GM18870 (cell line): Measurements from ENCODE around the gene TIGD6.

Experiments
- ATAC-seq: cut with Tn5 transposase; IDR thresholded peaks from one replicate; pipeline ENCODE4 v1.9.1; 2021; ENCODE audit warnings: moderate library complexity; ENCODE audit not compliant: unreplicated experiment

The TIGD6 gene

DNA sequence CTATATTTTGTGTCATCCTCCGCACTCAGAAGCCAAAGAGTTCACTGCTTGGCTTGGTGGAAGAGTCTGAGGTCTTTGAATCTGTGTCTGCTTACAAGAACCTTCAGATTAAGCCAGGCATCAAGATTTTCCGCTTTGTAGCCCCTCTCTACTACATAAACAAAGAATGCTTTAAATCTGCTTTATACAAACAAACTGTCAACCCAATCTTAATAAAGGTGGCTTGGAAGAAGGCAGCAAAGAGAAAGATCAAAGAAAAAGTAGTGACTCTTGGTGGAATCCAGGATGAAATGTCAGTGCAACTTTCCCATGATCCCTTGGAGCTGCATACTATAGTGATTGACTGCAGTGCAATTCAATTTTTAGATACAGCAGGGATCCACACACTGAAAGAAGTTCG, 19.2 kb downstream of the TIGD6 start:
- no peak for ATAC-seq

DNA sequence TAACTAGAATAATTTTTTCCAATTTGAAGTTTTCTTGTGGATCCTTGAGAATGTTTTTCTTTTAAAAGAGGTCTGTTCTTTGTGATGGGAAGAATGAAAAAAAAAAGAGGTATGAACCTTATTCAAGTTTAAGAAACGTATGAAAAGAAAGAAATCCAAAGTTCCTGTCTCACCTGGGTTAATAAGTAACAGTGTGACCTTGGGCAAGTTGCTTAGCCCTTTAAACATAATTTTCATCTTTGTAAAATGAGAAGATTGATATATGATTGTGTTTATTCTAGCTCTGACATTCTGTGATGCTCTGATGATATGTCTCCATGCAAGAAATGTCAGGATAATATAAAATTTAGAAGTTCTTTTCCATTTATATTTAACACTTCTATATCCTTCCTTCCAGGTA, 20.6 kb downstream of the TIGD6 start:
- no peak for ATAC-seq

DNA sequence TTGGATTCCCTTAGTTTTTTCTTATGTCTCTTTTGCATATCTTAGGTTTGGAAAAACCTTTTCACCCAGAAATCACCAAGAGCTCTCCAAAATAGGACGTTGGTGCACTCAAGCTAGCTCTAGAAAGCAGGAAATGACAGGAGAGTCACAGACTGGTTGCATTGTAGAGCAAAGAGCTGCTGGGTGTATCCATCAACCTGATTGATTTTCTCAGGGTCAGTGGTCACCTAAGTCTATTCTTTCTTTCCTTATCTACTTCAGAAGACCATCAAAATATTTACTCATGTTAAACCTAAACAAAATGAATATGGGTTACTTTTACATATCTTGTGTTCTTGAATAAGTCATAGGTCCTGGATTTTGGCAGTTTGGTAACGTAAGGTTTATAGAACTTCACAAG, 25.0 kb downstream of the TIGD6 start:
- no peak for ATAC-seq

DNA sequence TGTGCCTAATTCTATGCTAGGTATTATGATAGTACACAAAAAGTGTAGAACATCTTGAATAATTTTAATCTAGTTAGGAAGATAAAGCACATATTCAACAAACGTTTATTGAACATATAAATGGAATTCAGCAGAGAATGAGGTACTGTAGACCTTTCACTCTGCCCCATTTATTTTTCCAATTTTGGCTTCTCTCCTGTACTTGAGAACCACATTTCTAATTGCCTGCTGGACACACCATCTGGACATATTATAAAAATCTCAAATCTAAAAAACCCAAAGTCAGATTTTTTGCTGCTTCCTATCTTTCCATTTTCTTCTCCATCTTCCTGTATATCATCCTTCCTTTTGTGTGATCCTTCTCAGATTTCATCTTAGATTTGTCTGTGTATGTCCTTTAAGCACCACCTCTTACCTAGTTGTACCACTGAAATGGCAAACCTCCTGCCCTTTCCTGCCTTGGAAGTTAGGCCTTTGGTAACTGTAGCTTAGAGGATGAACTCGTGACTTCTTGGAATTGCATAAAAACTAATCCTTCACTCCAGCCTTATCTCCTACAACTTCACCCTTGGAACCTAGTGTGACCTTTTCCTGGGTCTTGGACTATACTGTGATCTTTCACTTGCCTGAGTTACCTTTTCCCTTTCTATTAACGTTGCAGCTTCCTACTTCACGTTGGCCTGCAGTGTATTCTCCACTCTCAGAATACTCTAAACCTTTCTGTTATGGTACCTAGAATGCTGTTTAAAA, 31.1 kb downstream of the TIGD6 start:
- ATAC-seq: no peak

DNA sequence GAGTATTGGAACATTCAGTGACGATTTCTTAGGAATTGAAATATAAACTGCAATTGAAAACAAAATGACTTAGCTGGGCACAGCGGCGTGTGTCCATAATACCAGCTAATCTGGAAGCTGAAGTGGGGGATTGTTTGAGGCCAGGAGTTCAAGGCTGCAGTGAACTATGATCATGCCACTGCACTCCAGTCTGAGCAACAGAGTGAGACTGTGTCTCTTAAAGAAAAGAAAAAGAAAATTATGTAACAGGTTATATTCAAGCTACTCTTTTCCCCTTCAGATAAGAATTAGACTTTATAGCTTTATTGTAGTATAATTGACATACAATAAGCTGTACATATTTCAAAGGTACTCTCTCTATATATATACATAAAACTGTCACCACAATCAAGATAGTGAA, 33.5 kb downstream of the TIGD6 start:
- no peak for ATAC-seq

DNA sequence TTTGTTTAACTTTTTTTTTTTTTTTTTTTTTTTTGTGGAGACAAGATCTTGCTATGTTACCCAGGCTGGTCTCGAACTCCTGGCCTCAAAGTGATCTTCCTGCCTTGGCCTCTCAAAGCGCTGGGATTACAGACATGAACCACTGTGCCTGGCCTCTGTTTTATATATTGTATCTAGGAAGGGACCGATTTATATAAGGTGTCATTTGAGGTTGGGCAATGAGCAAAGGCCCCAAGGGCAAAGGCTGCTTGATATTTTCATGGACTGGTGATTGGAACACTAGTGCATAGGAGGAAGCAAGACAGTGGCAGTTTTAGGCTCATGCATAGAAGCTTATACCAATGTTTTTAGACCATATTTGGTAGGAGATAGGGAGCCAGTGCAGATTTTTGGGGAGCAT, 36.7 kb downstream of the TIGD6 start:
- no peak for ATAC-seq

DNA sequence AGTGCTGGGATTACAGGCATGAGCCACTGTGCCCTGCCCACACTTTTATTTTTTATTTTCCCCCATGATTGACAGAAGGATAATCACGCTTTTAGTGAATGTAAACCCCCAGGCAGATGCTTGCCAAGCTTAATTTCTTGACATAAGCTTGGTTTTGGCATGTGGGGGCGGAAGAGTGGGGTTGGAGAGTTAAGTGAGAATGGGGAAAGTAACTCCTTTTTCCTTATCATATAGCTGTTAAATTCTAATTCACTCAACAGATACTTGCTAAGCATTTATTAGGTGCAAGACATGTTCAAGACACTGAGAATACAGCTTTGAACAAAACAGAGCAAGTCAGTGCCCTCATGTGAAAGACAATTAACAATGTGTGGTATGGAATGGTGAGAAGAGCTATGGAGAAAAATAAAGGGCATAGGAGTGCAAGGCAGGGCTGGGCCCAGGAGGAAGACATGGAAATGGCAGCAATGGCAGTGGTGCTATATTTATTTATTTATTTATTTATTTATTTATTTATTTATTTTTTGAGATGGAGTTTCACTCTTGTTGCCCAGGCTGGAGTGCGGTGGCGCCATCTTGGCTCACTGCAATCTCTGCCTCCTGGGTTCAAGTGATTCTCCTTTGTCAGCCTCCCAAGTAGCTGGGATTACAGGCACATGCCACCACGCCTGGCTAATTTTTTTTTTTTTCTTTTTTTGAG, 37.7 kb downstream of the TIGD6 start:
- no peak for ATAC-seq

DNA sequence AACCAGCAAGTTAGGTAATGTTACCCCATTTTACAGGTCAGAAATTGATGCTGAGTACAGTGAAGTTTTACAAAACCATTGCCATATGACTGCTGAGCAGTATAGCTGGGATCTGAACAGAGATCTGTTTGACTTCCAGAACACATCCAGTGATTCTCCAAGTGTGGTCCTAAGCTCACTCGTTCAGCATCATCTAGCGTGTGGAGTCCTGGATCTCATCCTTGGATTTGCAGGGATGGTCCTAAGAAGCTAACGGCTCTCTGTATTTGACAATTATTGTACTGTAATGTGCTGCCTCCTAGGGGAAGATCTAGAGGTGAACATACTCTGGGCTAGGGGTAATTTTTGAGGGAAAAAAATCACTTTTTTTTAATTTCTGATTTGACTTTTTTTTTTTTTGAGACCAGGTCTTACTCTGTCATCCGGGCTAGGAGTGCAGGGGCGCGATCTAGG, 38.5 kb downstream of the TIGD6 start:
- no peak for ATAC-seq

DNA sequence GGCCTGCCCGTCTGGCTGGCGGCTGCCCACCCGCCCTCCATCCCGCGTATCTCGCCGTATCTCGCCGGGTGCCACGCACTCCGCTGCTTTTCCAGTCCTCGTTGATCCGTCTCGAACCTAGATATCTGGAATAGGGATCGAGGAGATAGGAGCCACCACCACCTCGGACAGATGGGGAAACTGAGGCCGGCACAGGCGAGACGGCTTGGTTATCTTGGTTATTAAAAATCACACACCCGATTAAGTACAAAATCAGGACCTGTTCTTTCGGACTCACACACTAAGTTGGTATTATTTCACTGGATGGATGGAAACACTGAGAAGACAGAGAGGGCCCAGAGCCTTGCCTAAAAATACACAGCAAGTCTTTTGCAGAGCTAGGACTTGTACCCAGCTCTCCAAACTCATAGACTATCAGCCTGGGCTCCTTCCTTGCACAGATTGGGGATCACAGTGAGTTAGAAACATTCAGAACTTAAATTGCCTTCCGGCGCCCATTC, 39.2 kb downstream of the TIGD6 start:
- ATAC-seq: peak; percentile 1

DNA sequence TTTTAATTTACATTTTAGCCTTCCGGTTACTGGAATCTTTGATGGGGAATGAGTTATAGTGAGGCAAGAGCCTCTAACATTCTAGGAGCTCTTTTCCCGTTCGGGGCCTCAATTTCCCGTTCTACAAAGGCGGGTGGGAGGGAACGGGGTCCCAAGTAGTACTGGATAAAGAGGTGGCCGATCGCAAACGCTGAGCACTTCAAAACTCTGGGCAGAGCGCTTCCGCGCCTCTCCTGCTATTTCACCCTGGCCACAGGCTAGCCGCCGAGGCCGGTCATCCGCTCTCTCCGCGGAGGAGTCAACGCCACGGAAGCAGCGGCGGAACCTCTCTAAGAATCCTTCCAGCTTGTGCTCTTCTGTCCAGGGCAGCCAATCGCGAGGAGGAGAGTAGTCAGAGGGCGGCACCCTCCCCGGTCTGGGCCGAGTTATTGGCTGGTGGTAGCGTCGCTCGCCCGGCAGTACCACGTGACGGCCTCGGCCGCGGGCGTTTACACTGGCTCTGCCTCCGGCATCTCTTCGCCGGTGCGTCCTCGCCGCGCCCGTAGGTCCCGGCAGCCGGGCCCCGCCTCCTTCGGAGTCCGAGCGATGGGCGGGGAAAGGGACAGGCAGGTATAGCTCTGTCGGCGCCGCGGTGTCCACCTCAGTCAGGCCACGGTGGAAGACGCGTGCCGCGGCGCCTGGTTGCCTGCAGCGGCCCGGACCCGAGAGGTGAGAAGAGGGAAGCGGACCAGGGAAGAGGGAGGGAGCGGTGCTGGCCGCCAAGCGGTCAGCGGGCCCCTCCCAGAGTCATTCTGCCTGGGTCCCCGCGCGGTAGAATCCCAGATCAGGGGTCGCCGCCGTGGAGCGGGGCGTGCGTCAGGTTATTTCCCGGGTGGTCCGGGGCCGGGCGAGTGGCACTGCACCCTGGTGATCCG, 39.9 kb downstream of the TIGD6 start, which contains the start of gene SLC26A2:
Gene SLC26A2 (plus strand): TSS at position 487 of the 914 bp plus-strand sequence. CDS start 16,895 bp downstream, outside the sequence.
- ATAC-seq: peak; percentile 97

DNA sequence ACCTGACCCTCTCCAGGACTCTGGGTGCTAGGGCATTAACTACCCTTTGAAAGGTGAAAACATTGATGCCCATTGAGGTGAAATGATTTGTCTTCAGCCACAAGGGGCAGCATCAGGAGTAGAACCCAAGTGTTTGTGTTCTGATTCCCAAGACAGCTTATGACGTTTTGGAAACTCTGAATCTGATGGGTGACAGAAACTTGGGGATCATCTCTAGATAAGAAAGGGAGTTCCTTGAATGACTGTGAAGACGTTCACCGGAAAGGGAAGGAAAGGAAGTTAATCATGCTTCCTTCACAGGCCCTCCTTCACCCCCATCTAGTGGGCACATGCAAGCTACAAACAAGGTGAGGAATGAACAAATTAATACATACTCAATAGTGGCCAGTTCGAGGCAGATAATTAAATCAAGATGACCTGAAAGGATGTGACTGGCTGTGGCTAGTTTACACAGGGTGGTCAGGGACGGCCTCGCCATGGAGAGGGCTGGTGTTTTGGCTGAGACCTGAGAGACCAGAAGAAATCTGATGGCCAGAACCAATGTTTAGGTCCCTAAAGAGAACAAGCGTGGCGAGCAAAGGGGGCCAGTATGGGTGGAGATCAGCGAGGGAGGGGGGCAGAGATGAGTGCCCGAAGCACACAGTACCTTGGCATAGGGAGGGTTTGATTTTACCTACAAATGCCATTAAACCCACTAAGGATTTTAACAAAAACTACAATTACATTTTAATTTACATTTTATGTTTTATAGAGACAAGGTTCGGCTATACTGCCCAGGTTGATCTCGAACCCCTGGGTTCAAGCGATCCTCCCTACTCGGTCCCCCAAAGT, 40.8 kb downstream of the TIGD6 start:
- ATAC-seq: no peak

DNA sequence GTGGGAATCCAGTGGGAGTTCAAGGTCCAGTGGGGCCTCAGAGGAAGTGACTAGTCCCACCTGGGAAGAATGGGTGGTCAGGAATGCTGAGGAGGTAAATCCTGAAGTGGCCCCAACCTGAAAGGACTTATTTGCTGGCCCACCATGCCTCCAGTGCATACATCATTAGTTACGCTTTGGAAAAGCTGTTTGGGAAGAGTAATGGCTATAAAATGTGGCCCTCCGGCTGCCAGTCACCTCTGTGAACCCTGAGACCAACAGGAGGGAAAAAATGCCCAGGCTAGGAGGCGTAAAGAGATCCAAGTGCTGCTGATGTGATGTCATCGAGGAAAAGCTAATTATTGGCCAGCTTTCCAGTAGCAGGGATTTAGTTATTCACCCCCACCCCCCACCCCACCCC, 42.6 kb downstream of the TIGD6 start:
- ATAC-seq: no peak

DNA sequence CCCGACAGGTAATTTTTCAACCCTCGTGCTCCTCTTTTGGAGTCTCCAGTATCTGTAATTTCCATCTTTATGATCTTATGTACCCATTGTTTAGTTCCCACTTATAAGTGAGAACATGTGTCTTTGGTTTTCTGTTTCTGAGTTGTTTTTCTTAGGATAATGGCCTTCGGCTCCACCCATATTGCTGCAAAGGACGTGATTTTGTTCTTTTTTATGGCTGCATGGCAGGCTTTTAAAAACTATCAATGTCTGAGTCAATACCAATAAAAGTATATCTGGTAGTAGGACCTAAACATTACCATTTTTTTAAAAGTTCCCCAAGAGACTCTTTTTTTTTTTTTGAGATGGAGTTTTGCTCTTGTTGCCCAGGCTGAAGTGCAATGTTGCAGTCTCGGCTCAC, 43.8 kb downstream of the TIGD6 start:
- ATAC-seq: no peak

DNA sequence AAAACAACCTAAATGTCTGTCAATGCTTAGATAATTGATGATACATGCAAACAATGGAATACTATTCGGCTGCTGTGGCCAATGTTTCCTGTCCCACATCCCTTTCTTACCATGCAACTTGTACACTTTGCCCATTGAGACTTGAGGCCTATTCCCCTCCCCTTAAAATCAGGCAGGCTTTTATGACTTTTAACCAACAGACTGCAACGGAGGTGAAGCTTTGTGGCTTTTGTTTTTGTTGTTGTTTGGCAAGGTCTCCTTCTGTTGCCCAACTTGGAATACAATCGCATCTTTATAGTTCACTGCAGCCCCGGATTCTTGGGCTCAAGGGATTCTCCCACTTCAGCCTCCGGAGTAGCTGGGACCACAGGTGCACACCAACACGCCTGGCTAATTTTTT, 45.7 kb downstream of the TIGD6 start:
- ATAC-seq: no peak

DNA sequence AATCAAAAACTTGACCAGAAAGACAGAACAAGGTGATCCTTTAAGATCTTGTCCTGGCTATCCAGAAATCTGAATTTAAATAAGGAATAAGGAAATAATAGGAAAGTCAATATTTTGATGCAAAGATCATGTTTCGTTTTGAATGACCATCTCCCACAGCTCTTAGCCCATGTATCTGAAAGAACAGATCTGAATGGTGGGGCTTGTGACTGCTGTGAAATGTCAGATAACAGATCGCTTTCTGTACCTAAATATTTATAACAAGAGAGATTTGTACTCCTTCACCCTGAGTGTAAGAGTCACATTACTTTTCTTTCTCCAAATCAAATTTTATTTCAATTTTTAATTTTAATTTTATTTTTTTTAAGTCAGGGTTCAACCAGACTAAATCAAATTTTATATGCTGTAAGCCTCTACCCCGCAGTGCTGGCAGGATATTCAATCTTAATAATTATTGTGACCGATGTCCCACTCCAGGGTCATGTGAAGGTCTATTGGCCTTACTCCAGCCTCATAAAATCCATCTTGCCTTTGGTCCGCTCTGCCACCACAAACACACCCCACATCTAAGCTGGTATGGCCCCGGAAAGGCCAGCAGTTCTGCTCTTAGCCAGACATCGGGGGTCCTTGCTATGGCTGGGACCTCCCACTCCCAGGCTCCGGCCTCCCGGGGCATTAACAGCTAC, 46.9 kb downstream of the TIGD6 start:
- no peak for ATAC-seq

DNA sequence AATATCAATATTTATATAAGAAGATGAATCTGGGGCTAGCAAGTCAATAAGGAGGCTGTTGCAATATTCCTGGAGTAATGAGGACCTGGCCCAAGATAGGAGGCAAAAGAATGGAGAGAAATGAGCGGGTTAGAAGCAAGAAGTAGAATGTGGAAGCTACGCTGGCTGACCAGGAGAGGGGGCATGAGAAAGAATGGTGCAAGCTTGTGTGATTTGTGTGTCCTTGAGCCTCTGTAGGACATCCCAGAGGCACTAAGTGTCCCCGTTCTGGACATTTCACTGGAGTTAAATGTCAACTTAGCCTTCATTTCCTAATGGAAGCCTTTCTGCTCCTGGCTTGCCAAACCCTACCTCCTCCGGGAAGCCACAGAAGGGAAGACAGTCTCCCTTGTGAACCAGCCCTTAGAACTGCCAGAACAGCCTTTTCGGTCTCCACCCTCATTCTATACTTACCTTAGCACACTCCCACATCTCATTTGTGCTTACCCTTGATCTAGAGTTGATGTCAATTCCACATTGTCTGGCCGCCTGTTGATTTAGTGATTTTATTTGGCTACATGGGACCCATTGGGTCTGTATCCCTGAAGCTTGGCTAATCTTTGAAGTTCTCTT, 49.2 kb downstream of the TIGD6 start:
- ATAC-seq: no peak

DNA sequence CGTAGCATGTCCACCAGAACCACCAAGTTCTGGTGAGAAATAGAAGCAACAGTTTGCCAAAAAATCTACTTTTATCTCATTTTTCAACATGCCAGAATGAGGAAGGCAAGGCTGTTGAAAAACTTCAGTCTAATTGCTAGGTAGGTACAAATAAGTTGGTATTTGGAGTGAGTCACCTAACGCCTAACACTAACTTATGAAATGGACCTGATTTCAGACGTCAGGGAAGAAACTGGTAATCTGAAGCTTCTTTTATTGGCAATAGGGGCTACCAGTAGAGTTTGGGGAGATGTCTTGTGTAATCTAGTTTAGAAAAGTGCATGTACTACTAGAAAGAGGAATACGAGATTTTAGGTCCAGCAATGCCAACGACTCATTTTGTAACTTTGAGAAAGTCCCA, 51.5 kb downstream of the TIGD6 start:
- no peak for ATAC-seq

DNA sequence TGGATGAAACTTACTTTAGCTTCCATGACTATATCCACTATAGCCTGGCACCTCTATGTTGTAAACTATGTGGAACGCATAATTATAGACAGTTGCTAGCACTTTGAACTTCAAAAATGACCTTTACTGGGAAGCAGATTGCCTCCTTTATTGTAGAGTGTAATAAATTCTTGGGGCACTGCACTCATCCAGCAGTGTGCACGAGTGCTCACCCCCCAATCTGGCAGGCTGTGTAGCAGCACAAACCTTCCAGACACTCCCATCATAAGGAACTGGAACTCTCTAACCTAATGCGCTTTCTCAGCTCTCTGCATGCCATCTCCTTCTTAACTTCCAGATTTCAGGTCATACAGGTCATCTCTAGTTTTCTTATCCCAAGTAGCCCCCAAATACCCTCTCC, 54.3 kb downstream of the TIGD6 start:
- no peak for ATAC-seq

DNA sequence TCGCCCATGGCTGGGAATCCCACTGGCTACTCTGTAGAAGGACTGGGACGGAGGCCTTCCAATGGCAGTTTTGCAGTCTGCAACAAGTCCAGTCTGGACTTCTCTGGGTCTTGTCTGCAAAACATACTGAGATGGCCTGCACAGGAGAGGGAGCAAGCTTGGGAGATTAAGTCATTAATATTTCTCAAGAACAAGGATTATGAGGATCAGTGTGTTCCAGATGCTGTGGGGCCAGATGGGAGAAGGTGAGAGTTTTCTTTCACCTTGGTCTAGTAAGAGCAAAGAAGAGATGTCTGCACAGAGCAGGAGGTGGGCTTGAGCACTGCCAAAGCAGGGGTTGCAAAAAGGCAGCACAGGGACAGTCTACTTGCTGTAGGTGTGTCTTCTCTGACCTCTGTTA, 55.8 kb downstream of the TIGD6 start, which contains the start of gene PDE6A:
Gene PDE6A (minus strand): TSS at position 128 of the 400 bp plus-strand sequence. CDS start 120 bp downstream, at position 8.
- no peak for ATAC-seq
